ENCODE data around the gene CHST8.

DNA sequence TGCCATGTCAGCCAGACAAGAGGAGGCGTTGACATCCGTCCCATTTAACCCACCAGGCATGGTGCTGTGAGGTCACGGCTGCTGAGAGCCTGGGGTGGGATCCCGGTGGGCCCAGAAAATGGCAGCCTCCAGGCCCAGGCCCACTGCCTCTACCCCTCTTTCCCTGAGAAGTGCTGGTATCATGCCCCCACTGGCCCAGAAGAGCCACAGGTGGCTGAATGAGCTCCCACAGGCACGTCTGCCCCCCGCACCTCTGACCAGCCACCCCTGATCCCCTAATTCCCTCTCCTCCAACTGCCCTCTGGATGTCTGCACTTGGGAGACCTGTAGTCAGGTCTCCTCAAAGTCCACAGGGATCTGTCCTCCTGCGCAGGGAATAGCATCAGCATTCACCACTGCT is 137.6 kb downstream of the CHST8 start:
- TF ChIP-seq, protein P1, sequence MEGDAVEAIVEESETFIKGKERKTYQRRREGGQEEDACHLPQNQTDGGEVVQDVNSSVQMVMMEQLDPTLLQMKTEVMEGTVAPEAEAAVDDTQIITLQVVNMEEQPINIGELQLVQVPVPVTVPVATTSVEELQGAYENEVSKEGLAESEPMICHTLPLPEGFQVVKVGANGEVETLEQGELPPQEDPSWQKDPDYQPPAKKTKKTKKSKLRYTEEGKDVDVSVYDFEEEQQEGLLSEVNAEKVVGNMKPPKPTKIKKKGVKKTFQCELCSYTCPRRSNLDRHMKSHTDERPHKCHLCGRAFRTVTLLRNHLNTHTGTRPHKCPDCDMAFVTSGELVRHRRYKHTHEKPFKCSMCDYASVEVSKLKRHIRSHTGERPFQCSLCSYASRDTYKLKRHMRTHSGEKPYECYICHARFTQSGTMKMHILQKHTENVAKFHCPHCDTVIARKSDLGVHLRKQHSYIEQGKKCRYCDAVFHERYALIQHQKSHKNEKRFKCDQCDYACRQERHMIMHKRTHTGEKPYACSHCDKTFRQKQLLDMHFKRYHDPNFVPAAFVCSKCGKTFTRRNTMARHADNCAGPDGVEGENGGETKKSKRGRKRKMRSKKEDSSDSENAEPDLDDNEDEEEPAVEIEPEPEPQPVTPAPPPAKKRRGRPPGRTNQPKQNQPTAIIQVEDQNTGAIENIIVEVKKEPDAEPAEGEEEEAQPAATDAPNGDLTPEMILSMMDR (conservative IDR thresholded peaks at IDR 0.05; ENCODE audit: low read length), result no peak
- no peak for TF ChIP-seq EZH2phosphoT487 (IDR thresholded peaks at IDR 0.05; ENCODE audit: borderline replicate concordance)

Data from Loucy (cell line).